Spleen (tissue), 11 donors: Measurements from ENCODE around the gene CHD8. TPM values are rescaled to one million over a fixed set of nuclear protein-coding genes. Genes with fewer than 3 reads are reported as not detected.
"Not testable (repeated sequence)": the region's sequence is repeated elsewhere in the genome, so short reads cannot be mapped to it uniquely, and the experiment has no call there.

Experiments
- DNase-seq: peaks from one replicate; pipeline ENCODE4 v3.0.0-alpha.2; 2020
- H3K27ac ChIP-seq, 8 donors: fragments of 200-600 bp; sonication (generic) in 7 of 8; 1 replicate in 4 of 8; 2 replicates in 4 of 8; pipeline versions ENCODE4 v1.5.0 to v1.8.0; 2016 to 2021; ENCODE audit warnings: inconsistent platforms in 4 of 8, mild to moderate bottlenecking in 4 of 8, moderate library complexity in 1 of 8
- H3K27me3 ChIP-seq, 7 donors: fragments of 200-600 bp; sonication (generic) in 6 of 7; replicated peaks in 1 of 7; 1 replicate in 4 of 7; 2 replicates in 3 of 7; pipeline versions ENCODE4 v1.5.0 to v1.8.0; 2016 to 2021; ENCODE audit warnings: inconsistent platforms in 3 of 7, mild to moderate bottlenecking in 1 of 7
- H3K36me3 ChIP-seq, 6 donors: fragments of 200-600 bp; sonication (generic) in 5 of 6; 1 replicate in 4 of 6; 2 replicates in 2 of 6; pipeline versions ENCODE4 v1.5.0 to v1.8.0; 2016 to 2021; ENCODE audit warnings: inconsistent platforms in 2 of 6
- H3K4me1 ChIP-seq, 6 donors: fragments of 200-600 bp; sonication (generic) in 5 of 6; 1 replicate in 3 of 6; 2 replicates in 3 of 6; pipeline versions ENCODE4 v1.5.0 to v1.8.0; 2016 to 2021; ENCODE audit warnings: inconsistent platforms in 3 of 6
- H3K4me3 ChIP-seq, 8 donors: fragments of 200-600 bp; sonication (generic) in 7 of 8; 1 replicate in 4 of 8; 2 replicates in 4 of 8; pipeline versions ENCODE4 v1.5.0 to v1.8.0; 2016 to 2021; ENCODE audit warnings: inconsistent platforms in 4 of 8, mild to moderate bottlenecking in 4 of 8, moderate library complexity in 2 of 8
- H3K9me3 ChIP-seq, 8 donors: fragments of 200-600 bp; sonication (generic) in 7 of 8; 1 replicate in 4 of 8; 2 replicates in 4 of 8; pipeline versions ENCODE4 v1.5.0 to v1.8.0; 2016 to 2021; ENCODE audit warnings: inconsistent platforms in 4 of 8
- CTCF ChIP-seq, 11 experiments: fragments of 200-600 bp in 7 of 11; fragments of 450-650 bp in 4 of 11; sonication (generic) in 4 of 11; IDR thresholded peaks in 8 of 11; conservative IDR thresholded peaks in 3 of 11; 1 replicate in 7 of 11; 2 replicates in 4 of 11; pipeline versions ENCODE4 v1.4.0 to v1.8.0; 2016 to 2021; ENCODE audit warnings: antibody characterized with exemption in 11 of 11, inconsistent platforms in 4 of 11, mild to moderate bottlenecking in 1 of 11
- POLR2A ChIP-seq, 3 donors: fragments of 450-650 bp; IDR thresholded peaks; one replicate each; pipeline ENCODE4 v1.5.1; 2017; ENCODE audit warnings: antibody characterized with exemption in 3 of 3, mild to moderate bottlenecking in 1 of 3
- POLR2AphosphoS5 ChIP-seq, 3 donors: sonication (generic); formaldehyde crosslinking; IDR thresholded peaks; one replicate each; pipeline ENCODE4 v1.5.1; 2017; ENCODE audit warnings: antibody characterized with exemption in 3 of 3
- WGBS, 5 donors: extraction: QIAGEN DNeasy Blood & Tissue Kit in 3 of 5; methylation state at CpG; one replicate each; pipeline versions ENCODE4 v1.1.5 to v1.1.7; 2013 to 2018; 5-methylcytosine and 5-hydroxymethylcytosine counted together
- intact Hi-C: fragments of 100-400 bp; cut with DNase I; formaldehyde crosslinking; loops from one replicate; pipeline ENCODE4 v1.15.0; 2023; ENCODE audit warnings: low total_unique reads
- polyA plus RNA-seq, 3 donors: library from polyadenylated mRNA; stranded (reverse); fragments of 200-250 nt; gene quantifications; one replicate each; pipeline ENCODE4 v1.2.1, GENCODE V29; 2013
- total RNA-seq, 7 donors: library from RNA; depleted of rRNA in 3 of 7; stranded (reverse); fragments of >200 nt in 3 of 7; fragmentation: NEBNext Ultra II Directional in 4 of 7; extraction: Animal tissue kit (Norgen Biotek cat#: 25700) in 4 of 7; gene quantifications; one replicate each; pipeline versions ENCODE4 v1.1.0 to v1.2.1, GENCODE V29; 2016 to 2021
- donor health status: healthy with polysubstance abuse.
- donor health status: DM: no; HTN: no; CAD: no; lungs with moderate emphysema.
- donor health status: DM: no; HTN: no; CAD: no.
- donor health status: Bipolar disorder and iron deficiency.
- donor health status: healthy.
- donor health status: DM: no; HTN: no; CAD: no.
- donor health status: DM: yes; HTN: yes; CAD: no.

Gene CHD8
- total and polyA plus RNA-seq, 10 donors: 23.8 to 99.4 (median 86.6) TPM

GRCh38 chr14:21449899-21450216, 6.1 kb downstream of the CHD8 start:
- intact Hi-C loops: no loop called here
- DNase-seq: no peak
- Histone ChIP-seq H3K9me3 (no peaks in the 10 kb centered on the region), H3K4me3 (no peak overlapping the region), H3K27ac (no peak overlapping the region), H3K4me1 (peaks cover 23 to 82% (median 50%) of the 10 kb centered on the region in 6 donors), H3K27me3 (no peaks in the 10 kb centered on the region), H3K36me3 (peaks cover 0 to 24% (median 0%) of the 10 kb centered on the region in 6 donors)
- 62 to 97% (median 78%) methylated on average over 1 of the region's 1 CpG for WGBS, 5 donors
- TF ChIP-seq POLR2A (IDR thresholded peaks at IDR 0.05): no peak
- no peak for TF ChIP-seq POLR2AphosphoS5 (IDR thresholded peaks at IDR 0.05)
- no peak for TF ChIP-seq CTCF (IDR thresholded peaks at IDR 0.05 in 8 of 11, conservative IDR thresholded peaks at IDR 0.05 in 3 of 11)

- DNase-seq, intact Hi-C loops, H3K27ac ChIP-seq, H3K9me3 ChIP-seq, H3K36me3 ChIP-seq, H3K4me3 ChIP-seq, H3K27me3 ChIP-seq: not testable (repeated sequence)
- peaks cover 6 to 57% (median 12%) of the 10 kb centered on the region in 6 donors for H3K4me1 ChIP-seq
- 27 to 67% (median 60%) methylated on average over 1 of the region's 1 CpG for WGBS, 5 donors
These were observed 13.3 kb downstream of the CHD8 start for GRCh38 chr14:21442657-21443056.

GRCh38 chr14:21440859-21441258, 15.1 kb downstream of the CHD8 start:
- H3K4me3 ChIP-seq: no peak overlapping the region
- peaks cover 11 to 61% (median 20%) of the 10 kb centered on the region in 6 donors for H3K4me1 ChIP-seq
- H3K36me3 ChIP-seq: no peaks in the 10 kb centered on the region
- no peak for DNase-seq
- intact Hi-C loops: no loop called here
- no peaks in the 10 kb centered on the region for H3K9me3 ChIP-seq
- TF ChIP-seq POLR2A (IDR thresholded peaks at IDR 0.05): no peak
- H3K27ac ChIP-seq: peak overlapping the region in 1 of 8 donors; percentile 10
- no peaks in the 10 kb centered on the region for H3K27me3 ChIP-seq

GRCh38 chr14:21437063-21437901, 18.6 kb downstream of the CHD8 start:
- H3K9me3 ChIP-seq: no peaks in the 10 kb centered on the region
- H3K36me3 ChIP-seq: no peaks in the 10 kb centered on the region
- H3K4me3 ChIP-seq: peak overlapping the region; percentile 64 to 98 (median 86)
- no peaks in the 10 kb centered on the region for H3K27me3 ChIP-seq
- TF ChIP-seq POLR2AphosphoS5 (IDR thresholded peaks at IDR 0.05): peak; percentile 90 to 98 (median 93)
- peak in 3 of 11 experiments; percentile 18 to 30 (median 27) for TF ChIP-seq CTCF (IDR thresholded peaks at IDR 0.05 in 8 of 11, conservative IDR thresholded peaks at IDR 0.05 in 3 of 11)
- TF ChIP-seq POLR2A (IDR thresholded peaks at IDR 0.05): no peak
- 6 to 8% (median 6%) methylated on average over 30 to 33 of the region's 33 CpGs for WGBS, 5 donors
- H3K27ac ChIP-seq: peak overlapping the region; percentile 88 to 91 (median 90)
- peak; percentile 99 for DNase-seq
- peaks cover 14 to 89% (median 39%) of the 10 kb centered on the region in 6 donors for H3K4me1 ChIP-seq
- intact Hi-C loops: no loop called here

- Histone ChIP-seq H3K9me3 (no peaks in the 10 kb centered on the region), H3K27me3 (no peaks in the 10 kb centered on the region), H3K4me1 (peaks cover 14 to 84% (median 39%) of the 10 kb centered on the region in 6 donors), H3K27ac (peak overlapping the region; percentile 88 to 91 (median 90)), H3K36me3 (peaks cover 0 to 4% (median under 1%) of the 10 kb centered on the region in 6 donors), H3K4me3 (peak overlapping the region; percentile 64 to 98 (median 86))
- no peak for DNase-seq
- intact Hi-C loops: no loop called here
- 0 to 2% (median 1%) methylated on average over 11 of the region's 11 CpGs for WGBS, 5 donors
- TF ChIP-seq POLR2A (IDR thresholded peaks at IDR 0.05) (no peak), POLR2AphosphoS5 (IDR thresholded peaks at IDR 0.05) (no peak), CTCF (IDR thresholded peaks at IDR 0.05 in 8 of 11, conservative IDR thresholded peaks at IDR 0.05 in 3 of 11) (no peak)
These were observed 19.3 kb downstream of the CHD8 start for GRCh38 chr14:21436567-21437062.
